HTR-8/SVneo (cell line): ENCODE data around the gene PLEKHO2.

ENCODE experiments used
- DNase-seq: peaks from one replicate; pipeline ENCODE4 v3.0.0; 2011; ENCODE audit warnings: low spot score, mixed read lengths; ENCODE audit not compliant: insufficient read length
- FAIRE-seq: peaks from 2 replicates; lab custom pipeline; 2011; peaks lifted over from hg19 to GRCh38; lab: Jason Lieb, UNC

Gene PLEKHO2

GRCh38 chr15:64884679-64885078 is 43.0 kb downstream of the PLEKHO2 start:
- DNase-seq (no peak), FAIRE-seq (no peak)

- DNase-seq: no peak
- no peak for FAIRE-seq
Measured at GRCh38 chr15:64888336-64888735, 46.6 kb downstream of the PLEKHO2 start.

GRCh38 chr15:64891561-64891960 is 49.8 kb downstream of the PLEKHO2 start:
- FAIRE-seq (no peak), DNase-seq (no peak)

DNA sequence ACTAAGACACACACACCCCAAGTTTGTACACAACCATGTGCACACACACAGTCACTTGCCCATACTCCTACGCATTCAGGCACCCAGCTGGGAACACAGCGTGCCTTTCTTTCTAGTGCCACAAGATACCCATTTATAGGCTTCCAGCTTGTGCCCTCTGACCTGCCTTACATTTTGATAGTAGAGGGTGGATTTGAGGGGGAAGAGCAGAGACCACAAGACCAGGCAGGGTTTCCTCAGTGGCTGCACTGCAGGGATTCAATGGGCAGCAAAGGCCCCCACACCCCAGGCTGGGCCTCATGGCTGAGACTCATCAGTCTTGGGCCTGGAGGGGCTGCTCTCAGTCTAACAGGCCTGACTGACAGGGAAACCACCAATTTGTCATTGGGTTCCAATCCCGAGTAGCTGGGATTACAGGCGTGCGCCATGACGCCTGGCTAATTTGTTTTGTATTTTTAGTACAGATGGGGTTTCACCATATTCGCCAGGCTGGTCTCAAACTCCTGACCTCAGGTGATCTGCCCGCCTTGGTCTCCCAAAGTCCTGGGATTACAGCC is 51.2 kb downstream of the PLEKHO2 start:
- FAIRE-seq (no peak), DNase-seq (no peak)

DNA sequence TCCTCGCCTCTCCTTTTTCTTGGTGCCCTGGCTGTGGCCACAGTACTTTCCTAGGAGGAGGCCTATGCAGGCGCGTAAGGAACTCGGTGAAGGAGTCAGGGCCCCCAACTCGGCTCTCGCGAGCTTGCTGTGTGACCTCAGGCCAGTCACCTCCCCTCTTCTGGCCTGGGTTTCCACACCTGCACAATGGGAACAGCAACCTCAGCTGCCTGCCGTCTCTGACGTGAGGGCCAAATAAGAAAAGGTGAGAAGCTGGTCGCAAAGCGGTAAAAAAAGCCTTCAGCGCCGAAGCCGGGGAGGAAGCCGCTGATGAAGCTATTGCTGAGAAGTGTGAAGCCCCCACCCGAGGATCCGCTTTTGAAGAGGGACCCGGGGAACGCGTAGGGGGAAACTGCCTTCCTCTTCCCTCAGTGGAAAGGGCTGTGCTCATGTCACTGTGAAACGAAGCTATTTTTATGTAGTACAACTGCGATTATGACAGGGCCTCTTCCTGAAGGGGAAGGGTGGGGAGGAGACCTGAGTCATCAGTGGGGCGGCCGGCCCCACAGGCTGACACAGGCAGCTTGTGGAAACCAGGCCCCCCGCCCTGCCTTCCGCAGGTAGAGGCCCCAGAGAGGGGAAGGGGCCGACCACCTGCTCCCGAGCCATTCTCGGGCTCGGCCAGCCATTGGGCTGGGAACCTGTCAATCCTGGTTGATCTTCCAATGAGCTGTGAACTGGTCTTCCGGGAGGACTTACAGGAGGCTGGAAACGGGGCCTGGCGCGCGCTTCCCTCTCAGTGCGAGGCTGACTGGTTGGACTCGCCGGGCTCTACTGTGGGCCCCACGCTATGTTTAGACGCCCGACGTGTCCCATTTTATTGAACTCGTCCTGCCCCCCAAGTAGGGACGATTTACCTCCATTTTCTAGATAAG is 52.0 kb downstream of the PLEKHO2 start:
- DNase-seq: peak; percentile 91
- FAIRE-seq: no peak

DNA sequence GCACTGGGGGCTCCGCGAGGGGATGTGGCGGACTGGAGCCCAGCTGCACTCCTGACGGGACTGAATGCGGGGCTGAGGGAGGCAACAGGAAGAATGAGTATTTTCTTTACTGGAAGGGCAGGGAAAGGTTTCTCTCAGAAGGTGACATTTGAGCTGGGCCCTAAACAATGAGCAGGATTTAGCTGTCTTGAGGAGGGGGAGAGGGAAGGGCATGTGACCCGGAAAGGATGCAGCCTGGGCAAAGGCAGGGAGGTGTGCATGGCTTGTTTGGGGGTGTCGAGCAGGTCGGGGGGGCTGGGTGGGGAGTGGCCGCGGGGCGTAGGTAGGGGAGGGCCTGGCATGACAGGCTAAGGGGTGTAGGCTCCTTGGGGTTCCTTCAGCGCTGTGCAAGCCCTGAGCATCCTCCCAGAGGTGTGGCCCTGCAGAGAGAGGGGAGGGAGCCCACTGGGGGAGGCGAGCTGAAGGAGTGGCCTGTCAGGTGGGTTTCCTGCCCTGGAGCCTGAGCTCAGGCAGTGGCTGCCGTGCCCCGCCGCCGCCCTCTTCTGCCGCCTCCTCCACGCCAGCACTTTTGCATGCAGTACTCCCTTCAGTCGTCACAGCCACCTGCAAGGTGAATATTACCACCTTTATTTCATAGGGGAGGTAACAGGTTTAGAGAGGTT is 52.8 kb downstream of the PLEKHO2 start:
- DNase-seq (no peak), FAIRE-seq (no peak)

GRCh38 chr15:64895285-64896065 is 53.8 kb downstream of the PLEKHO2 start:
- FAIRE-seq: no peak
- no peak for DNase-seq

DNA sequence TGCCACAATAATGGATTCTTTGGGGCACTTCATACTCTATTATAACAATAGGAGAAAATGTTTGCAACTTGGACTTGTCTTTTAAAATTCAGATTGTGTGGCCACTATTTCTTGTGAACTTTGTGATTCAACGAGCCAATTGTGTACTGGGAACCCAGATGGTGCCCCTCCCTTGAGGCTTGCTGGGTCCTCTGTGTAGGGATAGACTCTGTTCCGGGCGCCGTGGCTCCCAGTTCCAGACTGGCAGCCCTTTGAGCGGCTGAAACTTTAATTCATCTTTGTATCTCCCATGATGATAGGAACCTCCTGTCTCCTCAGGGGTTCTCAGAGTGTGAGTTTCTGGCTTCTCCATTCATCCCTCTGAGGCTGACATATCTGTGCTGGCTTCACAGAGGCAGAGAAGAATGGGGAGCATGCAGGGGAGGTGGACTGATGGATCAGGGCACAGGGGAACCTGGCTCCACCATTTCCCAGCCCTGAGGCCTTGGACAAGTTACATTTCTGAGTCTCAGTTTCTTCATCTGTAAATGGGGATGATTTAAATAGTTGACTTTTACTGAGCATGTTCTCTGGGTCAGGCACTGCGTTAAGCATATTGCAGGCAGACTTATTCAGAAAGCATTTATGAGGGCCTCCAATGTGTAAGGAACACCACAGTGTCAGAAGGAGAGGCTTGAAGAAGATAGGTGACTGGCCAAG is 54.8 kb downstream of the PLEKHO2 start:
- FAIRE-seq: no peak
- DNase-seq: no peak

- DNase-seq (no peak), FAIRE-seq (no peak)
Measured at GRCh38 chr15:64897345-64897985, 55.8 kb downstream of the PLEKHO2 start.

DNA sequence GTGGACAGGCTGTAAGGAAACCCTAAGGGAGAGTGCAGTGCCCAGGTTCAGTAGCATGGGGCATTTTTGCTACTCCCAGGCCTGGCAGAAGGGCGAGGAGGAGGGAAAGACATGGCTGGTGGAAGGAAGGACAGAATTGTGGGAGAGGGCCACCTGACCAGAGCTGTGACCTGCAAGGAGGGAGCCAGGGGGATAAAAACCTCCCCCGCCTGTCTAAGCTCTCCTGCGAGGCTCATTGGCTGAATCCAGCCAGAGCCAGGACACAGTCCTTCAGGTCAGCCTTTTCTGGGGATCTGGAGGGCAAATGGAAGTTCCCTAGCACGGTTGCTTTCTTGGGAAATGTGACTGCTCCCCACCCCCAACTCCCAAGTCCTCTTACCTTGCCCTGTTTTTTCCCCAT is 56.7 kb downstream of the PLEKHO2 start:
- no peak for FAIRE-seq
- DNase-seq: no peak

DNA sequence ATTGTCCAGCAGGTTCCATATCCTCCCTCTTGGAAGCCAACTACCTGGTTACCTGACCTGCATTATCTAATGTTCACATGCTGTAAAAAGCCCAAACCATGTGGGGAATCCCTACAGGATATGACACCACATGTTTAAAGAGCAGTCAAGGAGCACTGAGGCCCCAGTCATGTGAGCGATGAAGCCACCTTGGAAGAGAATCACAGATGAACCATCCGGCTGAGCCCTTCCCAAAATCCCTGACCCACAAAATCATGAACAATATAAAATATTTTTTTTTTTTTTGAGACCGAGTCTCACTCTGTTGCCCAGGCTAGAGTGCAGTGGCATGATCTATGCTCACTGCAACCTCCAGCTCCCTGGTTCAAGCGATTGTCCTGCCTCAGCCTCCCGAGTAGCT is 59.4 kb downstream of the PLEKHO2 start:
- no peak for FAIRE-seq

GRCh38 chr15:64901914-64902313 is 60.2 kb downstream of the PLEKHO2 start:
- no peak for FAIRE-seq
- no peak for DNase-seq

More for the DNA sequence above, 59.4 kb downstream of the PLEKHO2 start:
- DNase-seq: no peak

DNA sequence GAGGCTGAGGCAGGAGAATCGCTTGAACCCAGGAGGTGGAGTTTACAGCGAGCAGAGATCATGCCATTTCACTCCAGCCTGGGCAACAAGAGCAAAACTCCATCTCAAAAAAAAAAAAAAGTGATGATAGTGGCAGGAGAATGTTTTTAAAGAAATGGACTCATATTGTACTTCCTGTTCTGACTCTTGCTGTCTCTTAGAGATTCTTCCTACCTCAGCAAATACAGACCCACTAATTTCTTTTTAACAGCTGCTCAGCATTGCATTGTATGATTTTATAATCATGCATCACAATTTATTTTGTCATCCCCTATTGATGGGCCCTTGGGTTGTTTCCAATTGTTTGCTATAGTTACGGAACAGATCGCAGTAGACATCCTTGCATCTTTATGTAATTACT is 61.1 kb downstream of the PLEKHO2 start:
- FAIRE-seq (no peak), DNase-seq (no peak)

- FAIRE-seq: no peak
- DNase-seq: no peak
Measured at GRCh38 chr15:64903326-64903950, 61.7 kb downstream of the PLEKHO2 start.

- DNase-seq (no peak), FAIRE-seq (no peak)
Measured at GRCh38 chr15:64904189-64904588, 62.5 kb downstream of the PLEKHO2 start.

- peak; percentile 40 for FAIRE-seq
Measured at GRCh38 chr15:64905119-64905831, 63.6 kb downstream of the PLEKHO2 start.

DNA sequence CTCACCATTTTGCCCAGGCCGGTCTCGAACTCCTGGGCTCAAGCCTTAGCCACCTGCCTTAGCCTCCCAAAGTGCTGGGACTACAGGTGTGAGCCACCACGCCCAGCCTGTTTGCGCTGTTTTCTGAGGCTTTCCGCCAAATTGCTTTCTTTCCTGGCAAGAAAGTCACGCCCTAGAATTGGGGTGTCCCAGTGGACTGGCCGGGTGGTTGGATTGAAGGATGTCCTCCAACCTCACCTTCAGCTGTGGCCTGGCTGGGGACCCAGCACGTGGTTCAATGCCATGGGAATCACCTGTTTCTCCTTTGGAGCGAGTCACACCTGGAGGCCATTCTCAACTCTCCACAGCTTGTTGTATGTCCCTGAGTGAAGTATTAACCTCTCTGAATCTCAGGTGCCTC is 64.2 kb downstream of the PLEKHO2 start:
- FAIRE-seq: no peak
- DNase-seq: no peak

More at GRCh38 chr15:64905119-64905831, 63.6 kb downstream of the PLEKHO2 start:
- no peak for DNase-seq

- FAIRE-seq: no peak
- DNase-seq: no peak
Measured at GRCh38 chr15:64906402-64906801, 64.7 kb downstream of the PLEKHO2 start.
